Measurements from ENCODE around the gene BICD2.
"Not testable (repeated sequence)": the region's sequence is repeated elsewhere in the genome, so short reads cannot be mapped to it uniquely, and the experiment has no call there.

The BICD2 gene

GRCh38 chr9:92764381-92764987 is at the start of gene BICD2:
TSS of gene BICD2 (minus strand) at chr9:92764833. CDS start at chr9:92764744, 89 bp downstream.
- H3K4me3 ChIP-seq (replicated peaks; ENCODE audit: low read depth, low read length): peak within 1 kb of the TSS; percentile 93
- no peak for TF ChIP-seq CTCF (IDR thresholded peaks at IDR 0.05; ENCODE audit: low read length, missing control alignments)
- DNase-seq (ENCODE audit: low read depth): no peak

GRCh38 chr9:92809629-92810326 is 45.1 kb upstream of the BICD2 start:
- DNase-seq (ENCODE audit: low read depth); H3K4me3 ChIP-seq (replicated peaks; ENCODE audit: low read depth, low read length): not testable (repeated sequence)

DNA sequence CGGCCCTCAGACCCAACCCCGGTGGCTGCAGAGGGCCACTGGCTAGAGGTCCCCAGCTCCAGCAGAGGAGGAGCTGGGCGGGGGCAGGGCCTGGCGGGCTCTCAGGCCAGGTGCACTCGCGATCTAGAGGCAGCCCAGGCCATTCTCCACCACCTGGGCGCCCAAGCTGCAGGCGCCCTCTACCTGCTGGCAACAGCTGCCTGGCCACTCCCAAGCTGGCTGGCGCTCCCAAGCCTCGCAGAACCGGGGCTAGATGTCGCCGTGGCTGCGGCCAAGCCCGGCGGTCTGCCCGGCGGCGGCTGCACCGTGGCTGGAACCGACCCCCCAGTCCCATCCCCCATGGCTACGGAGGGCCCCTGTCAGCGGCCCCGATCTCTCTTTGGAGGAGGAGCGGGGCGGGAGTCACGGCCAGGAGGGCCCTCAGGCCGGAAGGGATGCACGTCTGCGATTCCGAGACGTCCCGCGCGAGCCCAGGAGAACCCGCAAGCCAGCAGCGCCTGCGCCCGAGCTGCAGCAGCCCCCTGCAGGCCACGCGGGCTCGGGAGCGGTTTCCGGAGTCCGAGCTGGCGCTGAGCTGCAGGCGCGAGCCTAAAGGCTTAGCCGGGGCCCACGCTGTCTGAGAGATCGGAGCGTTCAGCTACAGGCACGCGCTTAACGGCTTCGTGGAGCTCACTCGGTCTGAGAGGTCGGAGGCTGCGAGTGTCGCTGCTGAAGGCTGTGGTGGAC is 44.3 kb upstream of the BICD2 start:
- peak; percentile 77 for DNase-seq (ENCODE audit: low read depth)
- H3K4me3 ChIP-seq (replicated peaks; ENCODE audit: low read depth, low read length): peak overlapping the region; percentile 17
- peak; percentile 27 for TF ChIP-seq CTCF (IDR thresholded peaks at IDR 0.05; ENCODE audit: low read length, missing control alignments)

DNA sequence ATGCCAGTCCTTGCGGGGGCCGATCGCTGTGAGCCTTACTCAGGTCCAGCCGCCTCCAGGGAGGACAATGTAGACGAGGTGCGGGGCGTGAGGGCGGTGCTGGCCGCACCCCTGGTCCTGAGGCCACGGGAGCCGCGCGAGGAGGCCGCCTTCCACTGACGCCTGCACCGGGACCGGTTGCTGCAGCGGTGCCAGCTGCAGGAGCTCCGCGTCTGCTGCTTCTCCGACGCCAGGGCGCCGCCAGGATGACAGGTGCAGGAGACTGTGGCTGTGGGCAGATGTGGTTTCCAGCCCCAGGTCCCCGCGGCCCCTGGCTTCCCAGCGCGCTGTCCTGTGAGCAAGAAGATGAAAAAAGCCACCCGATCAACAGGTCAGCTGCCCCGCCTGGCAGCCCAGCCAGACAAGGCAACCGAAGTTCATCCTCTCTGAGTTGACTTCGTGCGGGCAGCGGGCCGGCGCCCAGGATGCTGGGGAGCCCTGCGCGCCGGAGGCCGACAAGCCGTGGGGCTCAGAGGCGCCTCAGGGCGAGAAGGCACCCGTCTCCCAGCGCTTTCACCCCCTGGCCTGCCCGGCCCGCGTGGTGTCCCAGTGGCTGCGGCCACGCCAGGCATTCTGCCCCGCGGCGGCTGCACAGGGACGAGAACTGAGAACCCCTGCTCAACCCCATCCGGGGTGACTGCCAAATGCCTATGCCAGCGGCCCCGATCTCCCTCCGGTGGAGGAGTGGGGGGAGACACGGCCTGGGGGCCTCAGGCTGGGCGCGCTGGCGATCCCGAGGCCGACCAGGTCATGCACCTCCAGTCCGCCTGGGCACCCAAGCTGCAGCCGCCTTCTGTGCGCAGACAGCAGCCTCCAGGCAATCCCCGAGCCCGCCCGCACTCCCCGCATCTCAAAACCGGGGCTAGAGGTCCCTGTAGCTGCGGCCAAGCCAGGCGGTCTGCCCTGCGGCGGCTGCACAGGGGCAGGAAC is 43.4 kb upstream of the BICD2 start:
- no peak for DNase-seq (ENCODE audit: low read depth)
- no peak for TF ChIP-seq CTCF (IDR thresholded peaks at IDR 0.05; ENCODE audit: low read length, missing control alignments)
- no peak overlapping the region for H3K4me3 ChIP-seq (replicated peaks; ENCODE audit: low read depth, low read length)

DNA sequence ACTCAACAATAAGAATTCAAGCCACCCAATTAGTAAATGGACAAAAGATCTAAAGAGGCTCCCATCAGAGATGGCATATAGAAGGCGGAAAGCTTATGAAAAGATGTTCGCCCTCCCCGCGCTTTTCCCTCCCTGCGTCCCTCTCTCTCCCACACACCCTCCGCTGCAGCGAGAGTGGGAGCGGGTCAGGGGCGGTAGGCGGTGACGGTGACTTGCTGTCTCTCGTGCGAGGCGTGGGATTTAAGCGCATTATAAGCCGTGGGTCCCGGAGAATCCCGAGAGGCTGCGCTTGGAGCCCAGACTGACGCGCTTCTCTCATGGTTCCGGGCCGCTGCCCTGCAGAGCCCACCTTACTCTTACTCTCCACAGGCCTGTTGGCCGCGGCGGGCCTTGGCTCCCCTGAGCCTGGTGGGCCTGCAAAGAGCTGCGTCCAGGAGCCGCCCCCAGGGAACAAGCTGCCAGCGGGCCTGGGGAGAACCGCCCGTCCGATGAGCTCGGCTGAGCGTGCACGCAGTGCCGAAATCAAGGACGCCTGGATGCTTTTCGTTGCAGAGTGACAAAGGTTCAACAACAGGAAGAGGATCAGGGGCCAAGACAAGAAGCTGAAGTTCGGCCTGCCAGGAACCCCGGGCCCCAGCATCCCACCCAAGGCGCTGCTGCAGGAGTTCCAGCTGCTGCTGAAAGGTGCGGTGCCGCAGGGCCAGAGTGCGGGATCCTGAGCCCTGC is 42.6 kb upstream of the BICD2 start:
- no peak overlapping the region for H3K4me3 ChIP-seq (replicated peaks; ENCODE audit: low read depth, low read length)
- DNase-seq (ENCODE audit: low read depth): no peak
- no peak for TF ChIP-seq CTCF (IDR thresholded peaks at IDR 0.05; ENCODE audit: low read length, missing control alignments)

- no peak for DNase-seq (ENCODE audit: low read depth)
- no peak overlapping the region for H3K4me3 ChIP-seq (replicated peaks; ENCODE audit: low read depth, low read length)
- TF ChIP-seq CTCF (IDR thresholded peaks at IDR 0.05; ENCODE audit: low read length, missing control alignments): no peak
These were observed 40.1 kb upstream of the BICD2 start for GRCh38 chr9:92804727-92805126.
